DOHH2 (cell line): ENCODE data around the gene TET2.

ENCODE experiments used
- H3F3A ChIP-seq: fragments of 200-600 bp; sonication (generic), shearing (Covaris generic); 2 replicates; pipeline ENCODE4 v1.6.0; 2016; ENCODE audit warnings: antibody characterized with exemption, mild to moderate bottlenecking; ENCODE audit not compliant: control insufficient read depth, insufficient read depth
- H3K27ac ChIP-seq: fragments of 200-600 bp; sonication (generic); 2 replicates; pipeline ENCODE4 v1.5.1; 2014; ENCODE audit warnings: low read depth, mild to moderate bottlenecking, low read length, moderate library complexity
- H3K27me3 ChIP-seq: fragments of 200-600 bp; sonication (generic); 2 replicates; pipeline ENCODE4 v1.6.1; 2014; ENCODE audit warnings: mild to moderate bottlenecking, low read length, mixed read lengths; ENCODE audit not compliant: control insufficient read depth
- H3K36me3 ChIP-seq: fragments of 200-600 bp; sonication (generic); 2 replicates; pipeline ENCODE4 v1.6.1; 2014; ENCODE audit warnings: mild to moderate bottlenecking, low read length, moderate library complexity, mixed read lengths; ENCODE audit not compliant: control insufficient read depth
- H3K4me1 ChIP-seq: fragments of 200-600 bp; sonication (generic); 2 replicates; pipeline ENCODE4 v1.6.1; 2014; ENCODE audit warnings: mild to moderate bottlenecking, low read length, mixed read lengths; ENCODE audit not compliant: control insufficient read depth
- H3K4me2 ChIP-seq: fragments of 200-600 bp; sonication (generic); 2 replicates; pipeline ENCODE4 v1.6.0; 2014; ENCODE audit warnings: mild to moderate bottlenecking, low read length, moderate library complexity
- H3K4me3 ChIP-seq: fragments of 200-600 bp; sonication (generic); 2 replicates; pipeline ENCODE4 v1.5.1; 2014; ENCODE audit warnings: mild to moderate bottlenecking, low read length, mixed read lengths
- H3K79me2 ChIP-seq: fragments of 200-600 bp; sonication (generic); 2 replicates; pipeline ENCODE4 v1.6.1; 2014; ENCODE audit warnings: mild to moderate bottlenecking, low read length, mixed read lengths; ENCODE audit not compliant: control insufficient read depth
- H3K9me2 ChIP-seq: fragments of 200-600 bp; sonication (generic); replicated peaks from 2 replicates; pipeline ENCODE4 v1.6.1; 2014; ENCODE audit warnings: mild to moderate bottlenecking, low read length, mixed read lengths; ENCODE audit not compliant: control insufficient read depth
- H3K9me3 ChIP-seq: fragments of 200-600 bp; sonication (generic); 2 replicates; pipeline ENCODE4 v1.6.1; 2014; ENCODE audit warnings: antibody characterized with exemption, low read length, mixed read lengths; ENCODE audit not compliant: control insufficient read depth, insufficient read depth
- H4K20me1 ChIP-seq: fragments of 200-600 bp; sonication (generic); 2 replicates; pipeline ENCODE4 v1.6.0; 2014; ENCODE audit warnings: low read depth, mild to moderate bottlenecking, antibody characterized with exemption, low read length, moderate library complexity; ENCODE audit not compliant: control insufficient read depth, insufficient read depth
- EZH2phosphoT487 ChIP-seq: fragments of 200-600 bp; sonication (generic); IDR thresholded peaks from 2 replicates; pipeline ENCODE4 v1.6.1; 2017; ENCODE audit warnings: borderline replicate concordance, mild to moderate bottlenecking, antibody characterized with exemption, low read length, moderate library complexity, mixed read lengths
- TF ChIP-seq, protein P1 (sequence below): fragments of 200-600 bp; sonication (generic); IDR thresholded peaks from one replicate; pipeline ENCODE4 v1.5.1; 2014; ENCODE audit warnings: antibody characterized with exemption, mild to moderate bottlenecking, low read depth, low read length; ENCODE audit not compliant: poor library complexity, severe bottlenecking

TET2 gene

DNA sequence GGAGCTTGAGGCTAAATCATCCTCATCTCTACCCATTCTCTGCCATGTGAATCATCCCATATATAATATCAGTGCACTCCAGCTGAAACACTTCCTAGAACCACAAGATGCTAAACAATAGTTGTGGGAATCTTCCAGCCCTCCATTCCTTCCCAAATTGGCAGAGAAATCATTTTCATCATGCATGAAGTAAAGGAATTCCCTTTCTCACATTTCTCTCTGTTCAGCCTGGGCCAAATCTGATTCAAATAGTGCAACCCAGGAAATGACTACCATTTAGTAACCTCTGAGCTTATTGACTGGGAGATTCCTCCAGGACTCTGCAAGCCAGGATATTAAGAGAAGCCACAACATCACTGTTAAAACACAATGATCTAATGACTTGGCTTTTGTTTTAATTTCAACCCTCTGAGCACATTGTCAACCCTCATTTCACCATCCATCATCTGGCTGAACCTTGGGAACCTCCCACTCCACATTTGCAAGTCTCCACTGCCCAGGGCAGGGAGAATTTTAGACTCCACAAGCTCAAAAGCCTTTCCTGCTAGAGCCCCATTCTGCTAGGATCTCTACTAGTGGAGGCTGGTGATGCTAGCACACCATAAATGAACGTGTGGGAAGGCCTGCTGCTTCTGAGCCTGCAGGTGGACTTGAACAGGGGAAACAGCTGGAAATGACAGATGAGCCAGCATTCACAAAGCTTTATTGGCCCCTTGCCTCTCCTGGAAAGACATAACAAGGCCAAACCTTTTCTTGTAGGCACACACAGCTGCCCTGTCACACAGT is 133.9 kb downstream of the TET2 start:
- no peaks in the 10 kb centered on the region for H3F3A ChIP-seq
- no peaks in the 10 kb centered on the region for H3K79me2 ChIP-seq
- H3K4me3 ChIP-seq = no peak overlapping the region
- TF ChIP-seq, protein P1, sequence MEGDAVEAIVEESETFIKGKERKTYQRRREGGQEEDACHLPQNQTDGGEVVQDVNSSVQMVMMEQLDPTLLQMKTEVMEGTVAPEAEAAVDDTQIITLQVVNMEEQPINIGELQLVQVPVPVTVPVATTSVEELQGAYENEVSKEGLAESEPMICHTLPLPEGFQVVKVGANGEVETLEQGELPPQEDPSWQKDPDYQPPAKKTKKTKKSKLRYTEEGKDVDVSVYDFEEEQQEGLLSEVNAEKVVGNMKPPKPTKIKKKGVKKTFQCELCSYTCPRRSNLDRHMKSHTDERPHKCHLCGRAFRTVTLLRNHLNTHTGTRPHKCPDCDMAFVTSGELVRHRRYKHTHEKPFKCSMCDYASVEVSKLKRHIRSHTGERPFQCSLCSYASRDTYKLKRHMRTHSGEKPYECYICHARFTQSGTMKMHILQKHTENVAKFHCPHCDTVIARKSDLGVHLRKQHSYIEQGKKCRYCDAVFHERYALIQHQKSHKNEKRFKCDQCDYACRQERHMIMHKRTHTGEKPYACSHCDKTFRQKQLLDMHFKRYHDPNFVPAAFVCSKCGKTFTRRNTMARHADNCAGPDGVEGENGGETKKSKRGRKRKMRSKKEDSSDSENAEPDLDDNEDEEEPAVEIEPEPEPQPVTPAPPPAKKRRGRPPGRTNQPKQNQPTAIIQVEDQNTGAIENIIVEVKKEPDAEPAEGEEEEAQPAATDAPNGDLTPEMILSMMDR = no peak
- TF ChIP-seq EZH2phosphoT487 = no peak
- no peaks in the 10 kb centered on the region for H3K4me1 ChIP-seq
- H3K9me2 ChIP-seq = no peaks in the 10 kb centered on the region
- H3K4me2 ChIP-seq = no peak overlapping the region
- no peaks in the 10 kb centered on the region for H4K20me1 ChIP-seq
- peaks cover 5% of the 10 kb centered on the region for H3K36me3 ChIP-seq
- H3K27ac ChIP-seq = no peak overlapping the region
- H3K9me3 ChIP-seq = no peaks in the 10 kb centered on the region
- H3K27me3 ChIP-seq = no peaks in the 10 kb centered on the region

DNA sequence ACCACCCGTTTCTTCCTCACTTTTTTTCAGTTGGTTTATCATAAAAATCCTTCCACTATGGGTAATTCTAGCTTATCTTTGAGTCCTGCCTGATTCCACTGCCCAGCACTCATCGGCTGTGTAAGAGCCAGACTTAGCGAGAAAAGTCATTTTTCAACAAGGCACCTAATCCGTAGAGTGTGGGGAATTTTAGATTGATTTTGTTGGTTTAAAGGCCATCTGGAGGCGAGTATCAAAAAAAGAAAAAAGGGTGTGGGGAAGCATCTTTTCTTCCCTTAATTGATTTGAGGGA is 134.4 kb downstream of the TET2 start:
- no peaks in the 10 kb centered on the region for H3K9me3 ChIP-seq
- H3K4me3 ChIP-seq = no peak overlapping the region
- TF ChIP-seq, protein P1 = no peak
- no peak for TF ChIP-seq EZH2phosphoT487
- H3K27me3 ChIP-seq = no peaks in the 10 kb centered on the region
- no peaks in the 10 kb centered on the region for H3K4me1 ChIP-seq
- H3K36me3 ChIP-seq = peaks cover under 1% of the 10 kb centered on the region
- H4K20me1 ChIP-seq = no peaks in the 10 kb centered on the region
- H3K27ac ChIP-seq = no peak overlapping the region
- no peaks in the 10 kb centered on the region for H3K79me2 ChIP-seq
- H3F3A ChIP-seq = no peaks in the 10 kb centered on the region
- H3K9me2 ChIP-seq = no peaks in the 10 kb centered on the region
- H3K4me2 ChIP-seq = no peak overlapping the region

DNA sequence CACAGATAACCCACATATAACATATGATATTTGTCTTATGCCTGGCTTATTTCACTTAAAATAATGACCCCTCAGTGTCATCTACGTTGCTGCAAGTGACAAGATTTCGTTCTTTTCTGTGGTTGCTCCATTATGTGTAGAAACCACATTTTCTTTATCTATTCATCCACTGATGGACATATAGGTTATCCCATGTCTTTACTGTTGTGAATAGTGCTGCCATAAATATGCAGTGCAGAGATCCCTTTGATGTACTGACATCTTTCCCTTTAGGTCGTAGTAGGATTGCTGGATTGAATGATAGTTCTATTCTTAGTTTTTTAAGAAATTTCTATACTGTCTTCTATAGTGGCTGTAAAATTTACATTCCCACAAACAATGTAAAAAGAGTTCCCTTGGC is 135.8 kb downstream of the TET2 start:
- TF ChIP-seq, protein P1 = no peak
- TF ChIP-seq EZH2phosphoT487 = no peak
- H3K4me2 ChIP-seq = no peak overlapping the region
- no peaks in the 10 kb centered on the region for H3K9me2 ChIP-seq
- H3K4me1 ChIP-seq = no peaks in the 10 kb centered on the region
- no peaks in the 10 kb centered on the region for H3K79me2 ChIP-seq
- H3F3A ChIP-seq = no peaks in the 10 kb centered on the region
- H3K4me3 ChIP-seq = no peak overlapping the region
- no peaks in the 10 kb centered on the region for H3K36me3 ChIP-seq
- H4K20me1 ChIP-seq = no peaks in the 10 kb centered on the region
- no peaks in the 10 kb centered on the region for H3K9me3 ChIP-seq
- no peaks in the 10 kb centered on the region for H3K27me3 ChIP-seq
- no peak overlapping the region for H3K27ac ChIP-seq
